ENCODE data around the gene LCN15.

Gene LCN15

DNA sequence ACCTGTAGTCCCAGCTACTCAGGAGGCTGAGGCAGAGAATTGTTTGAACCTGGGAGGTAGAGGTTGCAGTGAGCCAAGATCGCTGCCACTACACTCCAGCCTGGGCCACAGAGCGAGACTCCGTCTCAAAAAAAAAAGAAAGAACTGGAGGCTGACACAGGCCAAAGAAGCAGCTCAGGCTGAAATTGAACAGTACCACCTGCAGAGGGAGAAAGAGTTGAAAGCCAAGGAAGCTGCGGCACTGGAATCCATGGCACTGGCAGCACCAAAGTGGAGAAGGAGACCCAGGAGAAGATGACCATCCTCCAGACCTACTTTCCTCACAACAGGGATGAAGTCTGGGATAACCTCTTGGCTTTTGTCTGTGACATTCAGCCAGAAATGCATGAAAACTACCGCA, 15.5 kb upstream of the LCN15 start:
- H3K4me3 ChIP-seq (ENCODE audit: control insufficient read depth, low read depth, low read length) = no peak overlapping the region
- no peak for DNase-seq (ENCODE audit: low read depth)
- no peak for TF ChIP-seq CTCF (IDR thresholded peaks at IDR 0.05; ENCODE audit: control insufficient read depth, insufficient read depth, low read depth, low read length, missing control alignments)

GRCh38 chr9:136777359-136777758, 13.0 kb upstream of the LCN15 start:
- DNase-seq (ENCODE audit: low read depth) = no peak
- TF ChIP-seq CTCF (IDR thresholded peaks at IDR 0.05; ENCODE audit: control insufficient read depth, insufficient read depth, low read depth, low read length, missing control alignments) = no peak

GRCh38 chr9:136776947-136777346, 12.6 kb upstream of the LCN15 start:
- TF ChIP-seq CTCF (IDR thresholded peaks at IDR 0.05; ENCODE audit: control insufficient read depth, insufficient read depth, low read depth, low read length, missing control alignments) = no peak
- H3K4me3 ChIP-seq (ENCODE audit: control insufficient read depth, low read depth, low read length) = no peak overlapping the region
- DNase-seq (ENCODE audit: low read depth) = no peak

More at GRCh38 chr9:136777359-136777758, 13.0 kb upstream of the LCN15 start:
- H3K4me3 ChIP-seq (ENCODE audit: control insufficient read depth, low read depth, low read length) = no peak overlapping the region

DNA sequence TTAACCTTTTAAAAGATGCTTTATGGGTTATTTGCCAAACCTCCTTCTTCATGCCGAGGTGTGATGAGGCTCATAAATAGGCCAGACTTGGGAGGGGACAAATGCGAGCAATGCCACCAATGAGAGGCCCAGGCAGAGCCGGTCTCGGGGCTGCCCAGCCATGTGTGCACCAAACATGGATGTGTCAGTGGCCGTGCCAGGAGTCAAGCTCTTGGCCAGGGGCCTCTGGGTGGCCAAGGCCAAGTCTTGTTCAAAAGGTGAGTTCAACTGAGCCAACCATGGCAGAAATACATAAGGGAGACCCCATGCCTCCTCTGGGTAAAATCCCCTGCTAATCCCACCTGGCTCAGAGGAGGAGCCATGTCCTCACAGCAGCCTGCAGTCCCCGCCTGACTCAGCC, 10.9 kb upstream of the LCN15 start:
- TF ChIP-seq CTCF (IDR thresholded peaks at IDR 0.05; ENCODE audit: control insufficient read depth, insufficient read depth, low read depth, low read length, missing control alignments) = no peak
- H3K4me3 ChIP-seq (ENCODE audit: control insufficient read depth, low read depth, low read length) = no peak overlapping the region
- DNase-seq (ENCODE audit: low read depth) = no peak

DNA sequence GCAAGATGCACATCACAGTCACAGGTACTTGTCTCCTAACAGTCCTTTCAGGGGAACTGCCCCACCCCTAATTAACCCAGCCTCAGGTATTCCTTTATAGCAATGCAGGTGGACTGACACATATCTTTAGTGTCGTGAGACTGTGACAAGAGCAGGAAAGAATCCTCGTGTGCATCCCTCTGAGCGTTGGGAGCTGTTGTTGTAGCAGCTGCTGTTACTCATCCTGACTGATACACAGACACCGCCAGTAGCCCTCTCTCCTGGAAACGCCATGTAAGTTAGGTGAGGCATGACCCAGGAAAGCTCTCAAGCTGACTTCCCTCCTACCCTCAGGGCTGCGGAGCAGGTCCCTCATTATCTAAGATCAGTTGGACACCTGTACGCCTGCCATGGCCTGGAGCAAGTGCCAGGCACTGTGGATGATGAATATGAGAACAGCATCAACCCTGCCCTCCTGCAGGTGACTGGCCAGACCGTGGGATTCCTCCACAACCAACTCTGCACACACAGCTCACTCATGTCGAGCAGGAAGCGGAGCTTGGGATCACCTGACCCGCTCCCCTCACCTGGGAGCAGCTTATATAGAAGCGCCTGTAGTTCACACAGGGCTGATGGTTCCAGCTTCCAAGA, 10.2 kb upstream of the LCN15 start:
- no peak for TF ChIP-seq CTCF (IDR thresholded peaks at IDR 0.05; ENCODE audit: control insufficient read depth, insufficient read depth, low read depth, low read length, missing control alignments)
- no peak for DNase-seq (ENCODE audit: low read depth)
- H3K4me3 ChIP-seq (ENCODE audit: control insufficient read depth, low read depth, low read length) = no peak overlapping the region

DNA sequence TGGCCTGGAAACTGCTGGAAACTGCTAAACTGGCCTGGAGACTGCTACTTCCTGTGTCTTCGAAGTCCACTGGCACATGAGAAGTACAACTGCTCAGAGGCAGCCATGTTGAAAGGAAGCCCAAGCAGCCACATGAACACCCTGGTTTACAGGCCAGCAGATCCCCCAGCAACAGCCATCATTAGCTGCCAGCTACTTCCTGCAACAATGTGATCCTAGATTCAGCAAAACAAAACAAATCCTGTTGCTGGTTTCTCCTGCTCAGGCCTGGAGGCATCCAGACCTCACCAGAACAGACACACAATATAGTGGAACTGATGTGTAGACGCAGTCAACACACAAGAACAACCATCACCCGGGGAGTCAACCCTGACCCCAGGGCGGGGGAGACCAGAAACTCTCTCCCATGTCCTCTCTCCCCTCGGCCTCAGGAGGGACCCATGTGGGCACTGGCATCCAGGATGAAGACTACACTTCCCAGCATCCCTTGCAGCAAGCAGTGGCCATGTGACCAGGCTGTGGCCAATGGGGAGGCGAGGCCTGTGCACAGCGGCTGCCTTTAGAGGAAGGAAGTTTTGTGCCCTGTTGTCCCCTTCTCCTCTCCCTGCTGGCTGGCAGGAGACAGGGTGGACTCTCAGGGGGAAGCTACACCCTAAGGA, 9.2 kb upstream of the LCN15 start:
- DNase-seq (ENCODE audit: low read depth) = no peak
- H3K4me3 ChIP-seq (ENCODE audit: control insufficient read depth, low read depth, low read length) = no peak overlapping the region
- no peak for TF ChIP-seq CTCF (IDR thresholded peaks at IDR 0.05; ENCODE audit: control insufficient read depth, insufficient read depth, low read depth, low read length, missing control alignments)
